ENCODE results near the gene XIRP1. TPM values are rescaled to one million over a fixed set of nuclear protein-coding genes. Genes with fewer than 3 reads are reported as not detected.

Gene XIRP1
- polyA plus RNA-seq, 3 donors: 0.13 to 0.25 (median 0.15) TPM

DNA sequence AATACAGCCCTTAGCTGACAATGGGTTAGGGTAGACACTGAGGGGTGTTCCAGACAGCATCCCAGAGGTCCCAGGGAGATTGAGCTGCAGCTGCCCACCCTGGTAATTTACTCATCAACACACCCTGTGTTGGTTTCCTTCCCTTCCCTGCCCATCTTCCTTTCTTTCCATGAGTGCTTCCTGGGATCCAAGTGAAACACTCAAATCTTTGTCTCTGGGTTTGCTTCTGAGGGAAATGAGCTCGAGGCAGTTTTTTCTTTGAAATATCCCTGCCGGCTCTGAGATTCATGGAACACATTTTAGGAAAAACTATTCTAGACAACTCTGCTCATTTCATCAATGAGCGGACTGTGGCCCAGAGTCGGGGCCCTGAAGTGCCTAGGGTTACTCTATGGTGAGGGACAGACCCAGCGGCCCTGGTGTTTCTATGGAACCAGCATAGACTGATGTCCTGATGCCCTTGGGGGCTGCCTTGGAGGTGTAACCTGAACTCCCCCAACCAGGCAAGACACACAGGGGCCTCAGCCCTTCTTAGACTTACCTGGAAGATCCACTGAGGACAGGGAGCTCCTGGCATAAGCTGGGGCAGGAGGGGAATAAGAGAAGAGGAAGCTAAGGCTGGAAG, 24.1 kb downstream of the XIRP1 start:
- DNase-seq: no peak

GRCh38 chr3:39166932-39167532, 25.4 kb downstream of the XIRP1 start:
- DNase-seq: no peak

DNA sequence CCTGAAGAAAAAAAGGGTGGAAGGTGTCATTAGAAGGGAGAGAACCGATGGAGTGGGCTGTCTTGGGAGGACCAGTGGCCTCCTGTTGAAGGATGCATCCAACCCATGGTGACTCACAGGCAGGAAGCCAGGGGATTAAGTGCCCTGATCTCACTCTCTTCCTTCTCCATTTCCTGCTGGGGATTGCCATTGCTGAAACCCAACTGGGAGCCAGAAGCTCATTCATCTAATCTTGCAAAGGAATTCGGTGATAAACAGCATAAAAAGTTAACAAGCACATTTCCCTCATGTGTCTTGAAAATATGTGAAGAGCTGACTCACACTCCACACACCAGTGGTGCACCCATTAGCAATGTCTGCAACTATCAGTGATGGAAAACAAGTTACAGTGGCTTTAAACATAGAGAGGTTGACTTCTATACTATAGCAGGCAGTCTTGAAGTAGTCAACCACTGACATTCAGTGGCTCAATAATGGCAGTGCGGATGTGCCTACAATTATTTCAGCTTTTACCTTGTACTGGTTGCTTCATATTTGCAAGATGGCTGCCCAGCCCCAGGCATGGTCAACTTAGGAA, 26.2 kb downstream of the XIRP1 start:
- DNase-seq: no peak

DNA sequence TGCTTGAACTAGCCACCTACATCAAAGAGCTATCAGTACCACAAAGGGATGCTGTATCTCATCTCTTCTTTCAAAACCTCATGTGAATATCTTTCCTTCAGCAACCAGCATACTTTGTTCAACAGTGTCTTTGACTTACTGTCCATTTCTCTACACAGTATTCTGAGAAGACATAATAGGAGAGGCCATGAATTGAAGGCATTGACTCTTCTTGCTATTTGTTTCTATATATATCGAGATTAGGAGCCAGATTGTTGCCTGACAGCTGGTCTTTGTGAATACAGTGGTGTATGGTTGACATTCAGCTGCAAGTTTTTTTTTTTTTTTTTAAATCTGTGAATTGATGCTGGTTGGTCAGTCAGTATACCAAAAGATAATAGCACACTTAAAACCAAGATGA, 26.9 kb downstream of the XIRP1 start:
- DNase-seq: no peak

GRCh38 chr3:39164414-39164813, 28.0 kb downstream of the XIRP1 start:
- no peak for DNase-seq

DNA sequence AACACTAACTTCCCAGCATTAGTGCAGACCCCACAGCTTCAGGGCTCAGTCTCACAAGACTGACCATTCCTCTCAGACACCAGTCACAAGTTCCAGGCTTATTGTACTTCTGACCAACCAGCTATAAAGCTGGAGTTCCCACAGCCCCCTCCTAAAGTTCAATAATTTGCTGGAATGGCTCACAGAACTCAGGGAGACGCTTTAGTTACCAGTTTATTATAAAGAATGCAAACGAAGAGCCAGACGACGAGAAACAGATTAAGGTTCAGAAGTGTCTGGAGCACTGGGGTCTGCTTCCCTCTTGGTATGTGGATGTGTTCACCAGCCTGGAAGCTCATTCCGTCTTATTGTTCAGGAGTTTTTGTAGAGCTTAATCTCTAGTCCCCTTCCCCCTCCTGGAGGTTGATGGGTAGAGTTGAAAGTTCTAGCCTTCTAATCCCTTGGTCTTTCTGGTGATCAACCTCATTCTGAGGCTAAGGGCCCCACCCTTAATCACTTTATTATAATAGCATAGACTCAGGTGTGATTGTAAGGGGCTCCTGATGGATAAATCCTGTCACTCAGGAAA, 34.2 kb downstream of the XIRP1 start:
- DNase-seq: no peak

DNA sequence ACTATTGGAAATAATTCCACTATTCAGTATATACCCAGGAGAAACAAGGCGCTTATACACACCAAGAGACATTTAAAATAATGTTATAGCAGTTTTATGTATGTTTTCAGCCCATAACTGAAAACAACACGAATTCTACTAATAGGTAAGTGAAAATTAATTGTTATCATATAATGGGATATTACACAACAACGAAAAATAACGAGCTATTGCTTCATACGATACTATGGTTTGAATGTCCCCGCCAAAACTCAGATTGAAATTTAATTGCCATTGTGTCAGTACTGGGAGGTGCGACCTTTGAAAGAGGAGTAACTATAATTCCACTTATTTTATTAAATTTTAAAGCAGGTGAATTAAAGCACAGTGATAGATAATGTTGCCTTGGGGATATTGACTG, 35.0 kb downstream of the XIRP1 start:
- DNase-seq: no peak

GRCh38 chr3:39156421-39156820, 36.0 kb downstream of the XIRP1 start:
- DNase-seq: no peak

DNA sequence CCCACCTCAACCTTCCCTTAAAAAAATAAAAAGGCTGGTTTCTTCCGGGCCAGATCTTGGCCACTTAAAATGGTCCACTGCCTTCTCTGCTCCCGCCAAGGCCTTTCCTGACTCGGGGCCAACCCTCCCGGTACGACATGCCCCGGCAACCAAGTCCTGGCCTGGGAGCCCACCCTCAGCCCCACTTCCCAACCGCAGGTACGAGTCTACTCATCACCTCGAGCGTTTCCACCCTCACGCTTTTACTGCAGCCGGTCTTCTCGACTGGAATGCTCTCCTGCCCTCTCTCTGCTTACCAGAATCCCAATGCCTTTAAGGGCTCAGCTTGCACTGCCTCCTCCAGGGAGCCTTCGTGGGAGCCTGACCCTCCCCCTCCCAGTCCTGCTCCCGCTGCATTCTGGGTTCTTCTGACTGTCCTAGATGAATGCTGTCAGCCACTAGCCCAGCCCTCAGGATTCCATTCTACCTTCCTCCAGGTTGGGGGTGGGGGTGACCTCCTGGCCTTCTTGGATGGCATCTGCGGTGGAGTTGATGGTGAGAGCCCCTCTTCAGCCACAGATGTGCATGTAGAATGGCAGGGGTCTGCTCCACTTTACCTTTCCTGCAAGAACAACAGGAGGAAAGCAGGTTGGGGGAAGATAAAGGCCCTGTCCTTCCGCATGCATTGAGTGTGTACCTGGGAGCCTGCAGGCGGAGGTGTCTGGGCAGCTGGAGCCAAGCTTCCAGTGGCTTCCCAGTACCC, 37.9 kb downstream of the XIRP1 start:
- peak; percentile 29 for DNase-seq

DNA sequence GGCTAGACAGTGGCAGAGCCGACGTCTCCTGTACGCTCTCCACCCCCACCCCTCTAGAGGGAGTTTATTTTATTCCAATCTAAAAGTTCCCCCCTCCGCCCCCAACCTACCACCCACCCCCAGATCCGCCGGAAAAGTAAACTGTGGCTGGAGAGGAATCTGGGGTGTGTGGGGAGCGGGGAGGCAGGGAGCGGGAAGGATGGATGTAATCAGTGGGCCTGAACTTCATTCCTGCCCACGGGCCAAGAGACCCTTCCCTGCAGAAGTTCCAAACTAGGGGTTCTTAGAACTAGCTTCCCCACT, 38.5 kb downstream of the XIRP1 start:
- no peak for DNase-seq

- DNase-seq: peak; percentile 64
Observed at GRCh38 chr3:39150803-39151631, 41.4 kb downstream of the XIRP1 start.

DNA sequence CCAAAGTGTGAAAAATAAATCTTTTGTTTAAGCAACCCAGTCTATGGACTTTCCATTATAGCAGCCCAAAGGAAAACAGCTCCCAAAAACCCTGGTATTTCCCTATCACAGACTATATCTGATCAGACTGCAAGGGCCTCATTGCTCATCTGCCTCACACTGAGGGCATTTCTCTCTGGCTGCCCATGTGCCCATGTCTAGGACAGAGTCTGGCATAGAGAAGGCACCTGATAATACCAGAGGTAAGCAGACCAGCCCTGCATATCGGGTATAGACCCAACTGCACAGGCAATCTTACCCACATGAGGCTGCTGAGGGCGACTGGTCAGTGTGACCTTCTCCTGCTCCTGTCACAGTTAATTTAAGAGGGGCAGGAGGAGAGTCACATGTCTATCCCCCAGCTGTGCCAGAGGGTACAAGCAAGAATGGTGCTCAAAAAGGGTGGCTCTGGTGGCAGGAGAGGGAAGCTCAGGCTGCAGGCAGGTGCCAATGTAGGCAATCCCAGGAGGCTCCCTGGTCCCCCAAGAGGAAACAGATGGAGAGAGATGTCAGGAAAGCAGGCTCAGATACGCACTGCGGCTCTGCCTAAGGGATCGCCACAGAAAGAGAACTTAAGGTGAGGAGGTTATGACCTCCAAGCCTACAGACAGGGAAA, 42.1 kb downstream of the XIRP1 start:
- DNase-seq: no peak

DNA sequence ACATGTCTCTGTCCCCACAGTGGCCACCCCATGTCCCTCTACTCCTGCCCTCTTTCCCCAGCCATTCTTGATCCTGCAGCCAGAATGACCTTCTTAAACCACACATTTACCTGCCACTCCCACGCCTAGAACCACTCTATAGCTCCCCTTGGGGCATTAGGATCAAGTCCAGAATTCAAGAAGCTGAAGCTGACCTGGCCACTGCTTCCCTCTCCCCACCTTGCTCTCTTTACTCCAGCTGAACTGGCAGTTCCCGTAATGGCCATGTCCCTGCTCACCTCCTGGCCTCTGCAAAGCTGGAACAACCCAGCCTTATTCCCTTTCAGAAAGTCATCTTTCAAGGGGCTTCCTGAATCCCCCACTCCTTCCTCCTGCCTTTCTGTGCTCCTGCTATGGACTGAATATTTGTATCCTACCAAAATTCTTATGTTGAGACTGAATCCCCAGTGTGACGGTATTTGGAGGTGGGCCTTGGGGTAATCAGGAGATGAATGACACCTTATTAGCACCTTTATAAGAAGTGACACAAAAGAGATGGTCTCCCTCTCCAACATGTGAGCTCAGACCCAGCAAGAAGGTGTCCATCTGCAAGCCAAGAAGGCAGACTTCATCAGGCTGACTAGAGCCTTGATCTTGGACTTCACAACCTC, 42.8 kb downstream of the XIRP1 start:
- DNase-seq: no peak

GRCh38 chr3:39149059-39149455, 43.3 kb downstream of the XIRP1 start:
- DNase-seq: no peak

GRCh38 chr3:39148435-39149058, 43.8 kb downstream of the XIRP1 start:
- DNase-seq: no peak

DNA sequence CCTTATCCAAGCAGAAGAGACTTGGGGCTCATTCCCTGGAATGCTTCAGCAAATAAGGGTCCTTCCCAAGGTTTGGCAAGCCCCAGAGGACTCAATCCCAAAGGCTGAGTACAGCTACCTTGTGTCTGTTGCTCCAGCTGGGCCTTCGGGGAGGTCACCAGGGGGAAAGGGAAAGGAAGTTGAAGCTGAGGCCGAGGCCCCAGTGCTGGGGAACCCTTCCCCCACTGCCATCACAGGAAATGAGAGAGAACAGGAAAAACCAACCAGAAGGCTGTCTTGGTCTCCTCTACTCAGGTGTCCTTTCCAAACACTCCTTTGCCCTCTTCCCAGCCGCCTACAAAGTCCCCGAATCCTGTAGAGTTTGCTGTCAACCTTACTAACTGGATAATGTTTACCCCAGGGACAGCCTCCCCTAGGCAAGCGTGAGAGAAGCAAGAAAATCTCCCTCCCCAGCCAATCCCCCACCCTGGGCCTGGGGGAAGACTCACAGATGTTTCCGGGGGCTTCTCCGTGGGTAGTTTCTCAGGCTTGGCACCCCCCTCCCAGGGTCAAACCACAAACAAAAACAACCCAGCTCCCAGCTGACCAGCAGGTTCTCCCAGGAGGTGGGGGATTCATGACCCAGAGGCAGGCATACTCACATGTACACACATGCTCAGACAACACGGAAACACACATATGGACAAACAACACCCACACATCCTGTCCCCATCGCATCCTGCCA, 44.5 kb downstream of the XIRP1 start:
- DNase-seq: no peak

GRCh38 chr3:39146611-39147591, 45.5 kb downstream of the XIRP1 start:
- DNase-seq: no peak

GRCh38 chr3:39146083-39146501, 46.3 kb downstream of the XIRP1 start:
- no peak for DNase-seq

Data from renal pelvis (tissue), 4 donors.